SK-N-SH treated with all-trans-retinoic acid at 6 μM for 48 hours (cell line): ENCODE data around the gene GFRA1.

ENCODE experiments used
- ATAC-seq: fragments of 200-7000 bp; cut with Tn5 transposase; 3 replicates; pipeline ENCODE4 v1.9.1; 2020; ENCODE audit warnings: mild to moderate bottlenecking, moderate library complexity
- ARNTL ChIP-seq: fragments of 450-650 bp; formaldehyde crosslinking; IDR thresholded peaks from 2 replicates; pipeline ENCODE4 v1.5.0; 2020; ENCODE audit warnings: low read depth, mild to moderate bottlenecking, moderate library complexity, borderline replicate concordance
- BACH2 ChIP-seq: fragments of 250-450 bp; sonication (Bioruptor Pico); IDR thresholded peaks from 2 replicates; pipeline ENCODE4 v1.9.0; 2021; ENCODE audit warnings: mild to moderate bottlenecking, borderline replicate concordance
- CREB5 ChIP-seq: fragments of 250-450 bp; sonication (Bioruptor Pico); IDR thresholded peaks from 2 replicates; pipeline ENCODE4 v1.5.1; 2020; ENCODE audit warnings: low read depth, mild to moderate bottlenecking, moderate library complexity
- CSDC2 ChIP-seq: fragments of 250-450 bp; sonication (Bioruptor Pico); IDR thresholded peaks from 2 replicates; pipeline ENCODE4 v1.5.0; 2020; ENCODE audit warnings: mild to moderate bottlenecking, moderate library complexity
- CSRNP3 ChIP-seq: fragments of 250-450 bp; sonication (Bioruptor Pico); IDR thresholded peaks from 2 replicates; pipeline ENCODE4 v1.5.1; 2021; ENCODE audit warnings: mild to moderate bottlenecking, moderate library complexity
- ESRRG ChIP-seq: fragments of 250-450 bp; sonication (Bioruptor Pico); IDR thresholded peaks from 2 replicates; pipeline ENCODE4 v1.6.1; 2021; ENCODE audit warnings: mild to moderate bottlenecking
- GLIS3 ChIP-seq: fragments of 250-450 bp; sonication (Bioruptor Pico); IDR thresholded peaks from 2 replicates; pipeline ENCODE4 v1.5.0; 2020; ENCODE audit warnings: mild to moderate bottlenecking, moderate library complexity
- ISL1 ChIP-seq: fragments of 250-450 bp; sonication (Bioruptor Pico); IDR thresholded peaks from 2 replicates; pipeline ENCODE4 v2.1.2; 2022; ENCODE audit warnings: mild to moderate bottlenecking, moderate library complexity
- OSR1 ChIP-seq: fragments of 250-450 bp; sonication (Bioruptor Pico); IDR thresholded peaks from 2 replicates; pipeline ENCODE4 v1.8.0; 2022; ENCODE audit warnings: moderate library complexity, mild to moderate bottlenecking, inconsistent platforms
- PATZ1 ChIP-seq: fragments of 250-450 bp; sonication (Bioruptor Pico); IDR thresholded peaks from 2 replicates; pipeline ENCODE4 v1.8.0; 2020; ENCODE audit warnings: mild to moderate bottlenecking, moderate library complexity, borderline replicate concordance
- PPARA ChIP-seq: fragments of 250-450 bp; sonication (Bioruptor Pico); IDR thresholded peaks from 2 replicates; pipeline ENCODE4 v1.5.0; 2020; ENCODE audit warnings: mild to moderate bottlenecking, borderline replicate concordance
- SNAI2 ChIP-seq: fragments of 250-450 bp; sonication (Bioruptor Pico); IDR thresholded peaks from 2 replicates; pipeline ENCODE4 v1.5.0; 2020; ENCODE audit warnings: mild to moderate bottlenecking, moderate library complexity
- TCF4 ChIP-seq: fragments of 250-450 bp; sonication (Bioruptor Pico); IDR thresholded peaks from 2 replicates; pipeline ENCODE4 v1.8.0; 2021; ENCODE audit warnings: mild to moderate bottlenecking, moderate library complexity, borderline replicate concordance
- TOX ChIP-seq: fragments of 250-450 bp; sonication (Bioruptor Pico); IDR thresholded peaks from 2 replicates; pipeline ENCODE4 v1.8.0; 2021; ENCODE audit warnings: mild to moderate bottlenecking, moderate library complexity, borderline replicate concordance
- ZC3H10 ChIP-seq: fragments of 250-450 bp; sonication (Bioruptor Pico); IDR thresholded peaks from 2 replicates; pipeline ENCODE4 v1.5.1; 2021; ENCODE audit warnings: mild to moderate bottlenecking, moderate library complexity
- ZFP30 ChIP-seq: fragments of 450-650 bp; formaldehyde crosslinking; IDR thresholded peaks from 2 replicates; pipeline ENCODE4 v1.5.0; 2022; ENCODE audit warnings: mild to moderate bottlenecking, moderate library complexity
- ZNF565 ChIP-seq: fragments of 450-650 bp; formaldehyde crosslinking; conservative IDR thresholded peaks from 2 replicates; pipeline ENCODE4 v1.5.0; 2020; ENCODE audit warnings: low read depth, mild to moderate bottlenecking, moderate library complexity
- ZNF70 ChIP-seq: fragments of 450-650 bp; formaldehyde crosslinking; IDR thresholded peaks from 2 replicates; pipeline ENCODE4 v1.5.0; 2020; ENCODE audit warnings: mild to moderate bottlenecking, moderate library complexity
- ZNF8 ChIP-seq: fragments of 450-650 bp; formaldehyde crosslinking; IDR thresholded peaks from 2 replicates; pipeline ENCODE4 v1.5.0; 2020; ENCODE audit warnings: mild to moderate bottlenecking, moderate library complexity

Gene GFRA1

GRCh38 chr10:116271593-116272439, 1.2 kb downstream of the GFRA1 start:
- peak; percentile 47 for ATAC-seq
- no peak for TF ChIP-seq TOX (CRISPR knock-in tag)
- TF ChIP-seq CREB5 (CRISPR knock-in tag), result no peak
- no peak for TF ChIP-seq ZFP30 (CRISPR knock-in tag)
- no peak for TF ChIP-seq ZNF8 (CRISPR knock-in tag)
- no peak for TF ChIP-seq GLIS3 (CRISPR knock-in tag)
- TF ChIP-seq ISL1 (CRISPR knock-in tag), result no peak
- TF ChIP-seq CSRNP3, result no peak
- TF ChIP-seq OSR1 (CRISPR knock-in tag), result no peak
- no peak for TF ChIP-seq BACH2 (CRISPR knock-in tag)
- TF ChIP-seq PATZ1 (CRISPR knock-in tag), result no peak
- no peak for TF ChIP-seq PPARA (CRISPR knock-in tag)
- no peak for TF ChIP-seq CSDC2
- no peak for TF ChIP-seq ZNF565 (CRISPR knock-in tag)
- no peak for TF ChIP-seq ZNF70
- TF ChIP-seq ARNTL (CRISPR knock-in tag), result no peak
- TF ChIP-seq, all 23 proteins: peak for 0

GRCh38 chr10:116270771-116271592, 2.0 kb downstream of the GFRA1 start:
- no peak for TF ChIP-seq CREB5 (CRISPR knock-in tag)
- TF ChIP-seq ESRRG (CRISPR knock-in tag), result no peak
- TF ChIP-seq OSR1 (CRISPR knock-in tag), result no peak
- no peak for TF ChIP-seq ZNF8 (CRISPR knock-in tag)
- TF ChIP-seq CSRNP3, result no peak
- no peak for TF ChIP-seq GLIS3 (CRISPR knock-in tag)
- no peak for TF ChIP-seq TCF4 (CRISPR knock-in tag)
- TF ChIP-seq TOX (CRISPR knock-in tag), result no peak
- peak; percentile 43 for ATAC-seq

- no peak for ATAC-seq
- TF ChIP-seq BACH2 (CRISPR knock-in tag), result no peak
- TF ChIP-seq SNAI2 (CRISPR knock-in tag), result no peak
- TF ChIP-seq PPARA (CRISPR knock-in tag), result no peak
- no peak for TF ChIP-seq ISL1 (CRISPR knock-in tag)
- no peak for TF ChIP-seq ESRRG (CRISPR knock-in tag)
- TF ChIP-seq ZFP30 (CRISPR knock-in tag), result no peak
- no peak for TF ChIP-seq ZNF8 (CRISPR knock-in tag)
- TF ChIP-seq OSR1 (CRISPR knock-in tag), result no peak
- no peak for TF ChIP-seq GLIS3 (CRISPR knock-in tag)
- TF ChIP-seq CSRNP3, result no peak
- no peak for TF ChIP-seq TCF4 (CRISPR knock-in tag)
- no peak for TF ChIP-seq ZNF70
- TF ChIP-seq ZC3H10 (CRISPR knock-in tag), result no peak
- TF ChIP-seq PATZ1 (CRISPR knock-in tag), result no peak
- TF ChIP-seq ARNTL (CRISPR knock-in tag), result no peak
These were observed 2.8 kb downstream of the GFRA1 start for GRCh38 chr10:116270126-116270770.
